GM18520 (cell line): Measurements from ENCODE around the gene ZNF608.
A peak's percentile ranks its signal among the peaks of the same experiment; 100 is the strongest.

Experiments
- ATAC-seq: cut with Tn5 transposase; IDR thresholded peaks from one replicate; pipeline ENCODE4 v1.9.1; 2021; ENCODE audit not compliant: unreplicated experiment

Gene ZNF608

DNA sequence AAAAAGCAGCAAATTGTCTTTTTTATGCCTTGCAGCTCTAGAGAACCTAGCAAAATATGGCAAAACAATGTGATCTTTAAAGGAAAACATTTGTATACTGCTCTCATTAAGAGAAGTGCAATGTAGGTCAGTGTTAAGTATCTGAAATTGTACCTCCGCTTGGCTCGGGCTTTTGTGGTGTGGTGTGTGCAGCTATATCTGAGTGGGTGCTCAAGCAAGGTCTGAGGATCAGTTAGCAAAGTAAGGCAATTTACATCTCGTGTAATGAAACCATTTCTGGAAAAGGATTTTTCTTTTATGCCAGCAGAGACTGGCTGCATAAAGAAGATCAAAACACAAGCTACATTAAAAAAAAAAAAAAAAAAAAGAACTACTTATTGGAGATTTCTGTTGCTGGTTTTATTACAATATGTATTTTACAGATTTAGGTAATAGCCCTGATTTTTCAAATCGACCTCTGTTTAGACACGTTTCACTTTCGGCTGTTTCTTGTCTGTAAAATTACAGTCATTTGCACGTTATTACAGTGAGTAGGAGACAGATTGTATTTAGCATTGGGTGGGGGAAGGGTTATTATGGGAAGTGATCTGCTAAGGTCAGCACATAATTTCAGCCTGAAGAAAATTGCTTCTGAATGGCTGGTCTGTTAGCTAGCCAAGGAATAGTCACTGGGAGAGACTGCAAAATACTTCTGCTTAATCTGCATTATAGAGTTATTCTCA lies 7.9 kb upstream of the ZNF608 start:
- no peak for ATAC-seq

DNA sequence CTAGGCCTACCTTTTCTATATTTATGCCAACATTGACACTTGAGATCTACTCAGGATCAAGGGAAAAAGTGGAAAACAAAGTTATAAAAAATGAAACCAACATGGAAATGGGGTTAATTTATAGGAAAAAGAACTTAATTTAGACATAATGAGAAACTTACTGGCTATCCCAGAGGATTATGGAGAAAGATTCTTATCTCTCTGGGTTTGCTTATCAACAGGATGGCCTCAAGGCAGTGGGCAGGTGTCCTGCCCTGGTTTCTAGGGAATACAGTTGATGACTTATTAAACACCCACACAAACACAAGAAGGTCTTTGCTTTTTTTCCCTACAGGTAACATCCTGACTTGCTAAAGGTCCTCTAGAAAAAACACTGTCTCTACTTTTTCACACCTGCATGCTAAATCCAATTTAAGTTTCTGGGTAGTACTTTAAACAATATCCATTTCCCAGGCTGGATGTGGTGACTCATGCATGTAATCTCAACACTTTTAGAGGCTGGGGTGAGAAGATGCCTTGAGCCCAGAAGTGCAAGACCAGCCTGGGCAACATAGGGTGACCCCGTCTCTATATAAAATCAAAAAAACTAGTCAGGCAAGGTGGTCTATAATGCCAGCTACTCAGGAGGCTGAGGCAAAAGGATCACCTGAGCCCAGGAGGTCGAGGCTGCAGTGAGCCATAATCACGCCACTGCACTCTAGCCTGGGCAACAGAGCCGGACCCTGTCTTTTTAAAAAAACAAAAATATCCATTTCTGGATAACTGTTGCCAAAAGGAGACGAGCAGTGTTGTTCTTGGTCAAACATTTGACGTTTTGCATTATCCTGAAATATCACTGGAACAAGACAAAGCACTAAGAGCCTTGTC lies 6.6 kb upstream of the ZNF608 start:
- no peak for ATAC-seq

DNA sequence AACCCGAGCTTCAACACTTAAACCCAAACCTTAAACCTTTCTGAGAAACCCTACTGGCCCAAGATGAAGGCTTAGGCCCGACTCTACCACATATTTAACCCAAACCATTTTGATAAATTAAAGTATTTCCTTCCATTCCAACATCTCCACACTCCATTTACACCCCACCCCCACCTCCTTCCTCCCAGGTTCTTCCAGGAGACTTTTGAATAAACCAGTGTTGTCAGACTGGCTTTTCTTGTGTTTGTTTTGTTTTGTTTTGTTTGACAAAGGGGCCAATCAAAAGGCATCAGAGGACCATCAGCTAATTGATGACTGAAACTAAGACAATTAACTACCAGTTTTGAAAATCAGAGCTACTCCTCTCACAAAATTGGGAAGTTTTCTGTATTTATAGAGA lies 4.6 kb upstream of the ZNF608 start:
- ATAC-seq: no peak

DNA sequence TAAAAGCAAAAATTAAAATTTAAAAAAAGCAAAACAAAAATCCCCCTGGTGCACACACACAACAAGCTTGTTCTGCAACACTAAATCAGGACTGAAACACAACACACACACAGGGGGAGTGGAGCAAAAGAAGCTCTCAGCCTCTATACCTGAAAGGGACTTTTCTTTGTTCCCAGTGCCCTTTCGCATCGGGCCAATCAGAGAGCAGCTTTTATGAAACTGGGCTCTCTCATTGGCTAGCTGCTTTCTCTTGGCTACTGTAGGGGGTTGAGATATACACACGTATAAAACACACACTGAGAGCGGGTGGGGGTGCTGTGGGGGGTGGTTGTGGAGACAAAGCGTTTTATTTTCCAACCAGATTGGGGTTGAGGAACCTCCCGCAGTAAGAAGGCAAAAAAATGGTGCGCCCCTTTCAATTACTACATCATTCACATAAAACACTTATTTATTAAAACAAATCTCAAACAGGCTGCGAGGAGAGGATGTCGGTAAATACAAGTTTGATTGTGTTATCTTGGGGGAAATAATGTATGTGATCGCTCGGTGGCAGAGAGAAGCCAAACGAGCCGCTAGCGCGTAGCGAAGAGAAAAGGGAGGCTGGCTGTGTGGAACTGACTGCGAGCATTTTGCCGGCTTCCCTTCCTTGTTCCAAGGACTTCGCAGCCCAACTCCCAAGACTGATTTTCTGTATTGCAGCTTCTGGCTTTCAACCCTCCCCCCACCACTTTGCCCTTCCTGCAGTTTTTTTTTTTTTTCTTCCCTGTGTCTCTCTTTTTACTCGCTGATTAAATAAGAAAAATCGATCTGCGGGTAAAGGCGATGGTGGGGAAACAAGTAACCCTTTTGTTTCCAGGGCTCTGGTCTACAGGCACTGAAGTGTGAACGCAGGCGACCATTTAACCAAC lies 2.5 kb upstream of the ZNF608 start:
- peak; percentile 85 for ATAC-seq

DNA sequence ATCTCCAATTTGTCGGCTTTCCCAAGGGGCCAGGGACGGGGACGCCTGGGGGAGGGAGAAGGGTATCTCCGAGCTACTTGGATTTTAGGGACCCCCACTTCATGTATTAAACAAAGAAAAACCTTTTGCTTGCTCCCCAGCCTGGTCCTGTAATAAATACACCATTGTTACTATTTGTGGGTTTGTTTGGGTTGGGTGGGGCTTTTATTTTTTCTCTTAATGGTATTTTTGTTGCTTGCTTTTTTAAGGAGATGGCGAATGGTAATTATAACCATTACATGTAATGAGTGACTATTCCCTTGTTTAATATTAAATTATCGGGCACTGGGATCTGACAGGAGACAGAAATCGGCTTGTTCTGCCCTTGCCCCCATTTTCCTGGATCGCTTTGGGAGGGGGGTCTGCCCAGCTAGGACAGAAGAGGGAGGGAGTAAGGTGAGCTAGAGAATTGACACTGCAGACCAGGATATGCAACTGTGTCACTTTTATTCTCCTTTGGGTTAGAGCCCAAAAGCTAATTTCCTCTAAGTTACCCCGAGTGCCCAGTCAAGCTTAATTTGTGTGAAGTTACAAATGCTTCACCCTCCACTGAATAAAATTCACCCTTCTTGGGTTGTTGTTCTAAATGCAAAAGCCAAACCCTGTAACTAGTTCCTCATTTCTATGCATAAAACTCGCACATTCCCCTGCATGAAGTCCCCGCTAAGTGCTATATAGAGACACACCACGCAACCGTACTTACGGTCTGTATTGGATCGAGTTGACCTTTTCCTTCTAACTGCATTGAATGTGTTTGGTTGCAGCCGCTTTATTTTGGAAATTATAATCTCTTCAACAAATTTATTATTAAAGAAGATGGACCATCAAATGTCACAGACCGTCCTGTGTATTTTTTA lies 1.6 kb upstream of the ZNF608 start:
- ATAC-seq: peak; percentile 30

DNA sequence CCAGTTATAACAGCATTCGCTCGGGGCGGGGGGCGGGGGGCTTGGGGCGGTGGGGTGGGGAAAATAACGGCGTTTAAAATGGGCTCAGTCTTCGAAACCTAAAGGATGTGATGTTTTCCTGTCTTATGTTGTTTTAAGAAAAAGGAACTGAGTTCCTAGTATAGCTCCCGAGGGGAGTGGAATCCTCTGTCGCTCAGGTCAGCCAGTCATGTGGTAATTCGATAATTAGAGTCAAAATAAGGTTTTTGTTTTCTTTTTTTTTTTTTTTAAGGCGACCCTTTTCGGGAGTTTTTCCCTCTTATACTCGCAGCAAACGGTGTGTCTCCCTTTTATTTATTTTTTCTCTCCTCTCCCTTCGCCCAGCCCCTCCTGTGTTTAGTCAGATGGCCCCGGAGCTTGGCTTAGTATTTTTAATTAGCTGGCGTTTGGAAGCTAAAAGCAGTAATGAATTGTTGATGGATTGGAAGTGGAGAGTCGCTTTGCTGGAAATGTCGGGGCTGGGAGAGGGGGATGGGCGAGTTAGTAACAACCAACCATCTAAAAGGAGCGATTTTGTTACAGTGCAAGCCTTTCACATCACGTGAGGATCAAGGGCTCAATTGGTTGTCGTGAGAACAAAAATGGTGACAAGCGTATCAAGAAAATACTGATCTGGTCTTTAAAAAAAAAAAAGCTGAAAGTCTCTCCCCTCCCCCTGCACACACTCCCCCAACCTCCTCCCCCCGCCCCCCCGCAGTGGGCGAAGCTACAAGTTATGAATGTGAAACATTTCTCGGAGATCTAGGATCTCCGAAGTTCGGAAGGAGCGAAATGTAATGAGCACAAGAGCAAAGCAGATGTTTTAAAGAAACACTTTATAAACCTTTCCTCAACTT lies 714 bp upstream of the ZNF608 start:
- ATAC-seq: peak; percentile 23

DNA sequence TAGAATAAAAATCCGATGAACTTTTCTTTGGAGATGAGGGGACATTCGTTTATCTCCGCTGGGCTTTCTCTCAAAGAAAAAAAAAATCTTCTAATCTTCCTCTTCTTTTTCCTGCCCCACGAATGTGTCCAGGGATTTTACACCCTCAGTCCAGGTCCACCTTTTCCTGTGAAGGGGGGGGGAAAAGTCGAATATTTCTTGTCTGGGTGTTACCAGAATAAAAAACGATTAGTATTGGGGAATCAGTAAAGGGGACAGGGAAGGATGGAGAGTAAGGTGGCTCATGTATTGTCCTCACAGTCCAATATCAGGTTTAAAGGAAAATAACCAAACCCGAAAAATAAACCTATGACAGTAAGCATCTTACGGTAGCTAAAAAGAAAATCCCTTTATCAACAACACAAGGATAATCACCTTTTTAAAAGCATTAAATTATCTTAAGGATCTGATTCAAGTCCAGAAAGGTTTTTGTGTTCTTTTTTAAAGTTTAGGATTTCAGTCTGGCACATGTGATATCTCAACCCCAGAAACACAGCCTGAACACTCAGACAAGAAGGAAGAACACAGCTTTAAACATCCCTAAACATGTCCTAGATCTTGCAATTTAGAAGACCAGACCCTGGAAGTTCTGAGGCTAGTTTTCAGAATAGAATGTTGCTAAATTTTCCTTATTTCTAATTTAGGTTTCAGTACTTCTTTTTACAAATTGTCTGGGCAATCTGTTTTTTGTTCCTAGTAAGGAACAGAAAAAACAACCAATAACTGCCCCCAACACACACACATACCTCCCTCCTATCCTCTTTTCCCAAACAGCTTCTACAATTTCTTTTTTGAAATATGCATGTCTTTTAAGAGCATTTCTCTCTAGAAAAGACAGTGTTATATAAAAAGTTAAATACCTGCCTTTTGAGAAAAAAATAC lies 1.2 kb downstream of the ZNF608 start:
- ATAC-seq: no peak

DNA sequence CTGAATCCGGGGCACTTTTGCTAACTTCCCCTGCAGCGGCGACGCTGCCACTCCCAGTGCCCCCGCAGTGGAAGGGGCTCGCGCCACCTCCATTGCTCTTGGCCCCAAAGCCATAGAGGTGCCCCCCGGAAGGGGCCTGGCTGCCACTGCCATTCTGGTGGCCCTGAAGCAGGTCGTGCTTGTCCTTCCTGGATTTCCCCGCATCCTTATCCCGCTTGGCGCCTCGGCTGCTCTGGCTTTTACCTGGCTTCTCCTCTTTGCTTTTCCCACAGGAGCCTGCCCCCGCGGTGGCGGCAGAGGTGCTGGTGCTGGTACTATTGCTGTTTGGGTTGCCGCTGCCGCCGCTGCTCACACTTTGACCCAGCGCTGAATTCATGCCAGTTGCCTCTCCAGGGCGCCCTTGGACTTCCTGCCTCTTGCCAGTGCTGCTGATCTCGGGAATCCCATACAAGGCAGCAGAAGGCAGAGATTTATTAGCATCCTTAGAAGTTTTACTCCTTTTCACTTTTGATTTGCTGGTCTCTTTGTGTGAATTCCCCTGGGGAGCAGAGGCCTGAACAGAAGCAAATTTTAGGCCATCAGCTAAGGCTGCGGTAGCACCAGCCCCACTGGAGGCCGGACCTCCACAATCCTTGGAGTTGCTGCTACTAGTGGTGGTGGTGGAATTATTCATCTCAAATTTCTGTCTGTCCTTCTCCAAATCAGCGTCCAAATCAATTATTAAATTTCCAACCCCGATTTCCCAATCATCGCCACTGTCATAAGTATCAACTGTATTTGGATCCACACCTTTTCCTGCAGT lies 2.1 kb downstream of the ZNF608 start:
- ATAC-seq: no peak

DNA sequence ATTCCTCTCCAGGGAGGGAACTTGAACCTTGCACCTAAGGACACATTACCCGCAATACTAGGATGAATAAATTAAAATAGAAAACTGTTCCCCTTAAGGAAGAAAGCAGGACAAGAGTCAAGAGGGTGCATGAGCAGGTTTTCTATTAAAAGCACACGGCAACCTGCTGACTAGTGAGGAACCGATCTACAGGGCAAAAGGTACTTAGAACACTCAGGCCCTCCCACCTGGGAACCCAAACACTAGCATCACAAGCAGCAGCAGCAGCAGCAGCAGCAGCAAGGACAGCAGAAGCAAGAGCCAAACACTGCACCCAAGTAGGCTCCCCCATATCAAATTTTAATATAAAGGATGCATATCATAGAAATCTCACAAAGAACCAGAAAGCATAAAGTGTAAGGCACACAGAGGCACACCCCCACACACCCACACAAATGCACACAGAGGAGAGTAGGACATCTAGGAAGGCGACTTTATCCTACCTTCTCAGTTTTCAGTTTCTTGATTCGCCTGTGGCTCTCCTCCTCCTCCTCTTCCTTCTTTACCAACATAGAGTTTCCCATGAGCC lies 2.8 kb downstream of the ZNF608 start:
- no peak for ATAC-seq

DNA sequence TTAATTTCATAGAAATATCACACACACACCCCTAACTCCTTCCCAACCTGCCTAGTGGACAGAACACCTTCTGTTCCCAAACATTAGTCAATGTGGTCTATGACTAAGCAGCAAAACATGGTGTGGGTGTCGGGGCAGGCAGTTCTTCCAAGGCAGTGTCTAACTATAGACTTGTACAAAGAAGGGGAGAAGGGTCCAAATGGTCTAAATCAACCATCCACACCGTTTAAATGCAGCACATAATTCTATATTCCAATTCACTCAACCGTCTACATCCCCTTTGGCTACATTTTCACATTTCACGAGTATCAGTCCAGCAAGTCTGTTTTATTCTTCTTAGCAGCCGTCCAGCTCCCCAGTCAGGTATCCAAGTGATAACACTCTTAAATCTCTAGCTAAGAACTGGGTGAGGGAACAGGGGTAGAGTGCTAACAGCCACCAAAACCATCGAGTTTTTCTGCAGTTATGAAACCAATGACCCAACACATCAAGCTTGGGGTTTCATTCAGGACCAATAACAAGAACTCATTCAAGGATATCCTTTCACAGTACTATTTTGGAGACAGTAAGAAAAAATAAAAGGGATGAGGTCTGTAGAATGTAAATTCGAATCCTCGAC lies 3.3 kb downstream of the ZNF608 start:
- ATAC-seq: no peak

DNA sequence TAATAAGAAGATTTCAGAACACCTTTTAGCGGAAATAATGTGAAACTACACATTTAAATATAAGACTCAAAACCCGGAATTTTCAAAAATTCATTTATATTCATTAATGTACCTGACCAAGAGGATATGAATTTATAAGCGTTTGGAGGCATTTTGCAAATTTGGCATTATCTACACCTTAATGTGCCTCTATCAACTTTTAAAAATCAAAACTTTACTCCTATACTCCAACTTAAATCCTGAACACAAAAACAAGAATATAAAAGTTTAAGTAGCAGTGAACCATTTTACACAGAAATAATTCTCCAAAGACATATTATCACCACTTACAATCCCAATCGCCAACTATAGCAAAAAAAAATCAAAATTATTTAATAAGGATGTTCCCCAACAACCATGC lies 3.9 kb downstream of the ZNF608 start:
- no peak for ATAC-seq

DNA sequence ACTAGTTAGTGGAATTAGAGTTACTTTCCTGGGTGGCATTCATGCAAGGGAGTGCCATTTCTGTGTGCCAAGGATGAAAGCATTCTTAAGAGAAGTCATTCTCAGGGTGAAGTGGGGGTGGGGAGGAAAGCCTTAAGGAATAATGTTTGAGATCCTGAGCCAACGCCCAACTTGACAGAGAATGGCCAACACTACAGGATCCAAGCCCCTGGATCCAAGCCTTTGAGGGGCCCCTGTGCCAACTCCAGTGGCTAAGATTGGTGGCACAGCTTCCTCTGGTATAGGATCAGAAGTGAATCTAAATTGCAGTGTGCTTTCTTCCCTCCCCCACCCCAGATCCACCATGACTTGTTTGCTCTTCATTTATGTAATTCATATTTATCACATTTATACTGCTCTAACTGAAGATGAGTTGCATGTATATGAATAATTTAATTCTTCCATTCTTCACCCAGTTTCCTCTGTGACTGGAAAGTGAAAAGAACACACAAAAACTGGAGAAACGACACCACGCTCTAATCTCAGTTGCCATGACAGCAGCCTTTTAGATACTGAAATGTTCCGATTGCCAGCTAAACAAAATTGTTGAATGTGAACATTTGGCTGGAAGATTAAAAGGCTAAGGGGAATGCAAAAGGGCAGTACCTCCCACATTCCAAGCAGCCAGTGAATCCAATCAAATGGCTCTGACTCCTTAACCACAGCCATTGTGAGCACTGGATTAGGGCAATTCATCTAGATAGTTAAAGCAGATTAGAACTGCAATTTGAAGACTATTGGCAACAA lies 4.5 kb downstream of the ZNF608 start:
- ATAC-seq: no peak

DNA sequence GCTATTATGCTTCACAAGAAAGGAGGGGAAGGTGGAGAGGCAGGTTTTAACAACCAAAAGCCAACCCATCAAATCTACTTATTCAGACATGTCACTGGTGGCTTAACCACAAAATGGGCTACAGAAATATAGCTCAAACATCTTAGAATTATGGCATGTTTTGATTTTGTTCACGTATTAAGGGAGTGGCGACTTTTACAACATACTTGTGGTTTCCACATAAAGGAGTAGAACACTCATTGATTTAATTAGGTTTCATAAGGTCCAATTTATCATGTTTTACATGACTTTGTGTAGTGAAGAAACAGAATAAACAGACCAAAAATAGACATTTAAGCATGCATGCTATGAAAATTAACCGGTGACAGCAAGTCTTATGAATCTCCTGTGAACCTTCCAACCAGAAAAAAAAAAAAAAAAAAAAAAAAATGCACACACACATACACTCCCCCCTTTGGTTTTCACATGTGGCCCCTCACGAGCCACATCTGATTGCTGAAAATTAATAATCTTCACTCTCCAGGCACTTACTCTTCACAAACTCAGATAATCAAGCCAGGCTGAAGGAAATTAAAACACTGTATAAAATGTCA lies 5.4 kb downstream of the ZNF608 start:
- ATAC-seq: no peak

DNA sequence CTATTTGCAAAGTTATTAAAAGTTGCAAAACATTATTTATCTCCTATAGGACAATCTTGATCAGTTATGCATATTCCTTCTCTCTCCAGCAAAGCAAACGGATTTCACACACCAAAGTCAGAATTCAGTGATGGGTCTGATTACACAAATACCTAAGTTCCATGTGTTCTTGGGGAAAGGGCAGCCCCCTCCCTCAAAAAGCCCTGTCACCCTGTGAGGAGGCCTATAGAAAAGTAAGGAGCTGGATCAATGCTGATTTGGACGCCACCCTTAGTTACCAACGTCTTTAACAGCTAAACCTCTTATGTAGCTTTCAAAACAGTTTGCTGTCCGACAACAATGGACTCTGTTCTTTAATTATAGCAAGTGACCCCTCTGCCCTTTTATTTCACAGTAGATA lies 6.4 kb downstream of the ZNF608 start:
- no peak for ATAC-seq

DNA sequence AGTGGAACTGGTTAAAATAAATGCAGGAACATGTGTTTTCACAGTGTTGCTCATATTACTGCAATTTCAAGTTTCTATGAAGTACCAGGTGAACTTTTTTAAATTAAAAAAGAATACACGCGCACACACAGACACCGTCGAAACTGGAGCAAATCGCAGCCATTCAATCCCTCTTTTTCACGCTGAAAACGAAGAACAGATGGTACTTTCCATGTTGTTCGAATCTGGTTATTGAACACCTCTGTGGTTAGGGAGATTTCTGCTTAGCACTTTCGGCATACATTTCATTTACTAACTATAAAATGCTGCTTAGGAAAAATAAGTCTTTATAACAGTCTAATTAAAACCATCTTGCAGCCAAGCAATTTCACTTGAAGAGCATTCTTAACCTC lies 6.8 kb downstream of the ZNF608 start:
- ATAC-seq: no peak
